ENCODE data around the gene OXCT1.
A peak's percentile ranks its signal among the peaks of the same experiment; 100 is the strongest.
"Not testable (repeated sequence)": the region's sequence is repeated elsewhere in the genome, so short reads cannot be mapped to it uniquely, and the experiment has no call there.

The OXCT1 gene

GRCh38 chr5:41770799-41771198 lies 99.4 kb downstream of the OXCT1 start:
- DNase-seq = no peak

DNA sequence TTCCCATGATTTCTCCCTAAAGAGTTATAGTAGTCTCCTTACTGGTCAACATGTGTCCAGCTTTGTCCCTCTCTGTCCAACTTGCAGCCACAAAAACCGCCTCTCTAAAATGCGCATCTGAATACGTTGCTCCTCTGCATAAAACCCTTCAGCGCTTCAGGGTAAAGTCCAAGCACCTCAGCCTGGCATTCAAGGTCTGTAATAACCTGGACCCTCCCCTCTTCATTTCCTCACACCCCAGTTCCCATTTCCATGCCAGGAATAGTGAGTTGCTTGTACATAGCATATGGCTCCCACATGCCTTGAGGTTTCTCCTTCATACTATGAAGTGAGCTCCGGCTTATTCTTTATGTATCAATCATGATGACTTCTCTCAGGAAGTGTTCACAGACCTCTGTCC lies 101.5 kb downstream of the OXCT1 start:
- DNase-seq = no peak

- no peak for DNase-seq
Observed at GRCh38 chr5:41764650-41765049, 105.6 kb downstream of the OXCT1 start.

- DNase-seq = no peak
Observed at GRCh38 chr5:41763574-41763973, 106.7 kb downstream of the OXCT1 start.

- DNase-seq = no peak
Observed at GRCh38 chr5:41763081-41763480, 107.1 kb downstream of the OXCT1 start.

GRCh38 chr5:41762426-41762825 lies 107.8 kb downstream of the OXCT1 start:
- no peak for DNase-seq

DNA sequence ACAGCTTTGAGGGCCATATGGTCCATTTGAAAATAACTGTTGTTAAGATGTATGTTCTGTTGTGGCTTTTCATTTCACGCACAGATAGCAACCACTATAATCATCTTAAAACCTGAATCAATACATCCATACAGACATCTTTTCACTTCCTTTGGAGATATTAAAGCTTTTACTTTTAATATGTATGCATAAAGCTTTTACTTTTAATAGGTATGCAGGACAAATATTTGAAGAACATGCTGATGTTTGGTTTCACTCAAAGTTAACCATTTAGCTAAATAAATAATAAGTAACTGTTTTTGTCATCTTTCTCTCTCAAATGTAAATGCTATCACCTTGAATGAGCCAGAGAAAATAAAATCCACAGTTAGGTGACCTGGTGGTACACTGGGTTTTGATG lies 108.6 kb downstream of the OXCT1 start:
- DNase-seq = no peak

DNA sequence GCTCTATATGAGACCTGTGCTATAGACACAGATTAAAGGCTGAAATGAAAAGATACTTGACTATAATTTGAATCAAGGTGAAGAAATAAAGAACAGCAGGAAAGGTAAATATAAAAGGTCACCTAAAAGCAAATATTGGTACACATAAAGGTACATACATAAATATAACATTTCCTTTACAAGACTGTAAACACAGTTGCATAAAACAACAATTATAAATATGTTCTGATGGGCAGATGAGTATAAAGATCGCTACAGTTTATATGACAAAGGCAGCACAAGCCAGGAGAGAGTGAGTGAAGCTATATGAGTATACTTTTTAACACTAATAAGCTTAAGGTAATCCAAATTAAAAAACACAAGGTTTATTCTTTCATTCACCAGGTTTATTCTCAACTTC lies 114.5 kb downstream of the OXCT1 start:
- DNase-seq = no peak

DNA sequence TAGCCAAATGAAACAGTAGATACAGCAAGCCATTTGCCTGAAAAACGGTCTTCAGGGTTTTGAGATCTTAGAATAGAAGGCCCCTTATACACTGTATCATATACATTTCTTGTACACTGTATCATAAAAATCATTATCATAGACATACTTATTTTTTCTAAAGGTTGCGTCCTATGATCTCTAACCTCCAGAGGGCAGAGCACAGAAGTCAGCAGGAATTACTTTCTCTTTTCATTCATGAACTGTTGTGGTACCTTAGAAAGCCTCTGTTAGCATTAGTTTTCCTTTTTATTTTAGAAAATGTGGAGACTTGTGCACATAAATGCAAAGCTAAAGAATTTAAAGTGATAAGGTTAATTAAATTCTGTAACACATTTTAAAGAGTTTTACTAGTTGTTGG lies 115.4 kb downstream of the OXCT1 start:
- DNase-seq = peak; percentile 9

- DNase-seq = no peak
Observed at GRCh38 chr5:41751867-41752266, 118.4 kb downstream of the OXCT1 start.

DNA sequence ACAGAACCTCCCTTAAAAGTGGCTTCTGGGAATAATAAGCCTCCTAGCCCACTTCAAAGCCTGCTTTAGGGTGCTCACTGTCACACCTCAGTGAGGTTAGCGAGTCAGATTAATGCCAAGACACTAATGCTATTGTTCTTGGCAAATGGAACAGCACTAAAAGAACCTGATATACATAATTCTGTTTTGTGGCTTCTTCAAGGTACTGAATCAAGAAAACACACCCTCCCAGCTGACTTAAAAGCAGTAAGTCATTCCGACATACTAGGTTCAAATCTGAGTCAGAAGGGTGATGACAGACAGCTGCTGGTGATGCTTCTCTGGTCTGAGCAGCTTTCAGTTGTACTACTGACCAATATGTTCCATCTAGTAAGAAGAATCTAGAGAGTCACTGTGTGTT lies 121.6 kb downstream of the OXCT1 start:
- DNase-seq = no peak

DNA sequence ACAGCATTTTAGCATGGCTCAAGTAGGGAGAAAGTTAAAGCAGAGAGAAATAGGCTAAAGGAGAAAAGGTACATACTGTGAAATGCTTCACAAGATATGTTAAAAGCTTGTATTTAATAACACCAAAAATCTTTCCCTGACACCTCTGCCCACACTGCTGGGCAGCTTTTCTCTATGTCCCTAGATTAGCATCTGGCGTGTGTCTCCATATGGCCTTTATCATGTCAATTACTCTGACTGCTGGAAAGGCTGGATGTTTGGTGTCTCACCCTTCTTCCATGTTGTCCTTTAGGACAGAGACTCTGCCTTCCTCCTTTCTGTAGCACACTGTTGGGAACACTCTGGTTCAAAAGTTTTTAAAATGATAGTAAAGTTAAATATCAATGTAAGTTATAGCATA lies 122.5 kb downstream of the OXCT1 start:
- DNase-seq = no peak

DNA sequence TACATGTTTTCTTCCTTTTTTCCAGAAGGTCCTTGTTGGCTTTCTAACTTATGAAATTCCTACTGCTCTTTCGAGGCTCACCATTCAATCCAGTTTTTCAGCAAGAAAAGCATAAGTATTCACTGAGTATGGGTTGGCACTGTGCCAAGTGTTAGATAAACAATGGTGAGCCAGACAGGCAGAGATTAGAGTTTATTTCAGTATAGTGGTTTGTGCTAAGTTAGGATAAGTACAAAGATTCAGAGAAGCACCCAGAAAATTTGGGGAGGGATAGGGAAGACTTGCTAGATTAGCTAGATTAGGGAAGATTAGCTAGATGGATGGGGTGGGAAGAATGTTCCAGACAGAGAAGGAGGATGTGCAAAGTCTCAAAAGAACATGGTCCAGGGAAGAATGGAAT lies 122.9 kb downstream of the OXCT1 start:
- no peak for DNase-seq

- not testable (repeated sequence) for DNase-seq
Observed at GRCh38 chr5:41742608-41743007, 127.6 kb downstream of the OXCT1 start.

GRCh38 chr5:41738710-41739354 lies 131.4 kb downstream of the OXCT1 start:
- DNase-seq = no peak

DNA sequence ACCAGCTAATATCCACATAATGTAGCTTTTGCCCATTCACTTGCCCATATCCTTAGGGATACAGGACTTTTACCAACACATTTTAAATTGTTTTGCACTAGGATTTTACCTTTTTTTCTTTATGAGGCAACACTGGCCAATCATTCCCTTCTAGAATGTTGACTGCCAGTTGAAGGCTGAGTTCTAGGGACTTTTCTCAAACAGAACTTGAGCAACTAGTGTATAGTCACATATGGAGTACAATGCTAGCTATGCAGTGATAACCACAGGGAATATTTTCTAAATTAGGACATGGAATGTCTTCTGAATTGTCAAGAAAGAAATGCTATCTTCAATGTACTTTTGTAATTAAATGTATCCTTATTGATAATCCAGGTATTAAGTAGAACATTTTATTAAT lies 133.6 kb downstream of the OXCT1 start:
- no peak for DNase-seq

- no peak for DNase-seq
Observed at GRCh38 chr5:41735213-41735612, 135.0 kb downstream of the OXCT1 start.

GRCh38 chr5:41729381-41729780 lies 140.8 kb downstream of the OXCT1 start:
- DNase-seq = not testable (repeated sequence)

GRCh38 chr5:41728281-41728680 lies 141.9 kb downstream of the OXCT1 start:
- no peak for DNase-seq

DNA sequence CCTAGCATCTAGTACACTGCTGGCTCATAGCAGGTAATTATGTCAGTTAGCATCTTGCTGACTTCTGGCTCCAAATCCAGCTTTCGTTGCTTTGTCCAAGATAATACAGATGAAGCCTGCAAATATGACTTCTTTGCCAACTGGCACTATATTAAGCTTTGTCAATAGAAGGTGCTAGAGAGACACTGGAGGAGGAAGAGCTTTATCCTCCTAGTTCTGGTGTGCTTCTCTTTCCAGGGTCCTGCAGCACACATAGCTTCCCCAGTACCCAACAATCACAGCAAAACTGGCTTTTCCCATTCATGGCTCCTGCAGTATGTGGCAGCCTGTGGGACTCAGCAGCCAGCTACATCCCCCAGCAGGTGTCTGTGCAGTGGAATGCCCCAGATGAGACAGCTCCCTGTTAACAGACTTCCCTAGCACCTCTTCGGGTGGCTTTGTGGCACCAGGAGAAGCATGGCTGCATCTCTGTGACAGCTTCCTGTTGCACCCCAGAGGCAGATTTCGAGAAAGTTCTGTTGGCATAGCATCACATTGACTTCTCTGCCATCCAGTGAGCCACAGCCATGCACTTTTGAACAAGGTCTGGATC lies 147.8 kb downstream of the OXCT1 start:
- no peak for DNase-seq

- DNase-seq = no peak
Observed at GRCh38 chr5:41721516-41721915, 148.7 kb downstream of the OXCT1 start.

GRCh38 chr5:41716382-41716781 lies 153.8 kb downstream of the OXCT1 start:
- DNase-seq = no peak

DNA sequence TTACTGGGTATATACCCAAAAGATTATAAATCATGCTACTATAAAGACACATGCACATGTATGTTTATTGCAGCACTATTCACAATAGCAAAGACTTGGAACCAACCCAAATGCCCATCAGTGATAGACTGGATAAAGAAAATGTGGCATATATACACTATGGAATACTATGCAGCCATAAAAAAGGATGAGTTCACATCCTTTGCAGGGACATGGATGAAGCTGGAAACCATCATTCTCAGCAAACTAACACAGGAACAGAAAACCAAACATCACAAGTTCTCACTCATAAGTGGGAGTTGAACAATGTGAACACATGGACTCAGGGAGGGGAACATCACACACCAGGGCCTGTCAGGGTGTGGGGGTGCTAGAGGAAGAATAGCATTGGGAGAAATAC lies 155.8 kb downstream of the OXCT1 start:
- DNase-seq = not testable (repeated sequence)

DNA sequence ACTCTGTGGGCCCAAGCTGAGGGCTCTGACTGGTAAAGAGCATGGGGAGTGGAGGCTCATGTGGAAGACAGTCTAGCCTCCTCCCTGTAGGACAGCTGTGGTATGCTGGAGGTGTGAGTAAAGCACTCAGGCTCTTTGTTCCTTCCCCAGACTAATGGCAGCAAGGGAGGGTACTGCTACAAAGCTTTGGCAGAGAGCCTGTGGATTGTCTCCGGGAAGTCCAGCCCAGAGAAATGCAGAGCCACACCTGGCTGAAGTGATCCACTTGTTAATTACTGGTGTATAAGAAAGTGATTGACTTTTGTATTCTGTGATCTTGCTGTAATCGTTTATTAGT lies 161.7 kb downstream of the OXCT1 start:
- no peak for DNase-seq

DNA sequence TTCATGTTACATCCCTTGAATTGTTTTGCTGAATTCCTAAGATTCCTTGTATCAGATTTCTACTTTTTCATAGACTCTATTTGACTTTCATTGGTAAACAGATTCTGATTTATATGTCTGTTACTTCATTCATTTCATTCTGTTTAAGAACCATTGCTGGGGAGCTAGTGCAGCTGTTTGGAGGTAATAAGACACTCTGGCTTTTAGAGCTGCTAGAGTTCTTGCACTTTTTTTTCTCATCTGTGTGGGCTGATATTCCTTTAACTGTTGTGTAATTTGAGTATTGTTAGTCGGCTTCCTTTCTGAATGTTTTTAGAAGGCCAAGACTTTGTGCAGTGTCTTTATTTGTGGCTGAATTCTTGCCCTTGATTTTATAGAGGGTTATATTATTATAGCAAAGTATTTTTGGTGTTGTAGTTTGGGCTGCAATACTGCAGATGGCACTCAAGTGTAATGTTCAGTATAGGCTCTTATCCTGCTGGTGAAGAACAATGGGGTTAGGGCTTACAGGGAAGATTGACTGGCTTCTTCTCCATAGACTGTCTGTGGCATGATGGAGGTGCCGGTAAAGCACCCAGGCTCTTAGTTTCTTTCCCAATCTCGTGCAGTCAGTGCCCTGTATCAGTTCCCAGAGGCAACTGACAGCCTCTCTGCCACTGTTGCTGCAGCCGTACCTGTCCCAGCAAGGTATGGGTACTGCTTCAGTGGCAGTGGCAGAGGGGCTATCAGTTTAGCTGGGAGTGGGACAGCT lies 162.2 kb downstream of the OXCT1 start:
- DNase-seq = no peak
